ENCODE results near the gene HABP2. TPM values are rescaled to one million over a fixed set of nuclear protein-coding genes. Genes with fewer than 3 reads are reported as not detected.

The HABP2 gene
- polyA plus RNA-seq, 1 of the 3 experiments (the other 2 are of a cell fraction) = not detected

GRCh38 chr10:113518816-113519591 lies 33.8 kb upstream of the HABP2 start:
- no peak overlapping the region for H2AFZ ChIP-seq (ENCODE audit: low read depth)
- POLR2A ChIA-PET = no interaction called here
- no peaks in the 10 kb centered on the region for H3K9me2 ChIP-seq
- no peak overlapping the region for H3K4me2 ChIP-seq
- H3K9ac ChIP-seq = no peak overlapping the region
- no peaks in the 10 kb centered on the region for H4K20me1 ChIP-seq (ENCODE audit: insufficient read depth)
- CTCF ChIA-PET = interaction anchor here (2.6 to 5.3 kb wide), 3 partner anchors 23 to 65 kb away, joined by 14 to 48 read pairs (median 28); no protein-coding TSS in a partner anchor
- peak overlapping the region in 1 of 2 experiments; percentile 10; a peak in 2 of 4 replicates for H3K27ac ChIP-seq (ENCODE audit: low read depth in 2 of 2, low read length in 1 of 2)
- 48% methylated on average over 9 of the region's 10 CpGs for WGBS (ENCODE audit: low lambda C conversion rate)
- no peak for DNase-seq
- no peaks in the 10 kb centered on the region for H3K27me3 ChIP-seq (ENCODE audit: insufficient read depth)
- no peaks in the 10 kb centered on the region for H3K36me3 ChIP-seq (replicated peaks in 1 of 2; ENCODE audit: control insufficient read depth in 1 of 2, insufficient read depth in 2 of 2, low read length in 1 of 2)
- H3K4me3 ChIP-seq (ENCODE audit: low read depth in 2 of 2, low read length in 1 of 2) = no peak overlapping the region
- no peaks in the 10 kb centered on the region for H3F3A ChIP-seq (replicated peaks; ENCODE audit: insufficient read depth)
- no peaks in the 10 kb centered on the region for H3K9me3 ChIP-seq
- TF ChIP-seq TEAD4 (IDR thresholded peaks at IDR 0.05; ENCODE audit: borderline replicate concordance, insufficient read depth) (no peak), MAX (IDR thresholded peaks at IDR 0.05; ENCODE audit: low read depth) (no peak), GATA2 (CRISPR knock-in tag; IDR thresholded peaks at IDR 0.05) (no peak), EP300 (IDR thresholded peaks at IDR 0.05; ENCODE audit: borderline replicate concordance in 1 of 2, low read depth in 1 of 2, low read length in 1 of 2) (no peak), CHD2 (IDR thresholded peaks at IDR 0.05; ENCODE audit: low read length, partially characterized antibody) (no peak), CTCF (IDR thresholded peaks at IDR 0.05) (no peak), USF1 (IDR thresholded peaks at IDR 0.05; ENCODE audit: borderline replicate concordance, low read depth) (no peak), TCF12 (IDR thresholded peaks at IDR 0.05) (peak; percentile 71; the same call in 1 of the 2 replicates), JUND (IDR thresholded peaks at IDR 0.05) (peak; percentile 49; the same call in 1 of the 2 replicates), IRF3 (IDR thresholded peaks at IDR 0.05; ENCODE audit: low read depth, low read length) (no peak), PBX3 (IDR thresholded peaks at IDR 0.05) (peak; percentile 58; the same call in 1 of the 2 replicates), ZBTB33 (IDR thresholded peaks at IDR 0.05; ENCODE audit: borderline replicate concordance, low read depth) (no peak), GABPA (IDR thresholded peaks at IDR 0.05; ENCODE audit: low read depth) (no peak), NFIC (IDR thresholded peaks at IDR 0.05; ENCODE audit: borderline replicate concordance) (peak; percentile 90)
- H3K4me1 ChIP-seq (ENCODE audit: control insufficient read depth in 1 of 2, insufficient read depth in 2 of 2, low read depth in 1 of 2, low read length in 1 of 2) = peaks cover 3 to 9% of the 10 kb centered on the region in 2 experiments; a peak in 2 of 4 replicates
- no peaks in the 10 kb centered on the region for H3K79me2 ChIP-seq (ENCODE audit: insufficient read depth)

Data from SK-N-SH (cell line).